Neural cell (in vitro differentiated cells): ENCODE results near the gene ACP2. TPM values are rescaled to one million over a fixed set of nuclear protein-coding genes. Genes with fewer than 3 reads are reported as not detected.

Experiments
- H2AFZ ChIP-seq: fragments of 200-600, 300-800 bp; sonication (generic), shearing (Covaris generic); 2 replicates; pipeline ENCODE4 v1.6.0; 2014; ENCODE audit warnings: low read depth, mild to moderate bottlenecking, antibody characterized with exemption, low read length, moderate library complexity
- H3F3A ChIP-seq: fragments of 200-600 bp; shearing (Covaris generic); 2 replicates; pipeline ENCODE4 v1.6.1; 2016; ENCODE audit warnings: mild to moderate bottlenecking, moderate library complexity, mixed read lengths, antibody characterized with exemption, low read length; ENCODE audit not compliant: insufficient read depth, poor library complexity, severe bottlenecking
- H3K27ac ChIP-seq: fragments of 200-600, 300-800 bp; sonication (generic), shearing (Covaris generic); 2 replicates; pipeline ENCODE4 v1.5.1; 2014; ENCODE audit warnings: mild to moderate bottlenecking, low read length, moderate library complexity
- H3K27me3 ChIP-seq: fragments of 300-800, 200-600 bp; sonication (generic), shearing (Covaris generic); 2 replicates; pipeline ENCODE4 v1.6.0; 2014; ENCODE audit warnings: mild to moderate bottlenecking, low read depth, low read length, moderate library complexity; ENCODE audit not compliant: insufficient read depth
- H3K36me3 ChIP-seq: fragments of 300-800, 200-600 bp; sonication (generic), shearing (Covaris generic); 2 replicates; pipeline ENCODE4 v1.5.1; 2014; ENCODE audit warnings: mild to moderate bottlenecking, antibody characterized with exemption, low read length, moderate library complexity; ENCODE audit not compliant: insufficient read depth
- H3K4me2 ChIP-seq: fragments of 300-800, 200-600 bp; sonication (generic), shearing (Covaris generic); 2 replicates; pipeline ENCODE4 v1.6.0; 2014; ENCODE audit warnings: mild to moderate bottlenecking, low read length
- H3K4me3 ChIP-seq: fragments of 300-800, 200-600 bp; sonication (generic), shearing (Covaris generic); 2 replicates; pipeline ENCODE4 v1.5.1; 2014; ENCODE audit warnings: mild to moderate bottlenecking, low read length, moderate library complexity
- H3K79me2 ChIP-seq: fragments of 200-600 bp; shearing (Covaris generic); replicated peaks from 2 replicates; pipeline ENCODE4 v1.6.0; 2014; ENCODE audit warnings: mild to moderate bottlenecking, low read length, moderate library complexity; ENCODE audit not compliant: insufficient read depth
- H3K9ac ChIP-seq: fragments of 300-800, 200-600 bp; sonication (generic), shearing (Covaris generic); 2 replicates; pipeline ENCODE4 v1.6.1; 2016; ENCODE audit warnings: mild to moderate bottlenecking, low read length, mixed read lengths
- H3K9me2 ChIP-seq: fragments of 200-600 bp; shearing (Covaris generic); 2 replicates; pipeline ENCODE4 v1.6.1; 2016; ENCODE audit warnings: mild to moderate bottlenecking, low read length, mixed read lengths; ENCODE audit not compliant: insufficient read depth
- H3K9me3 ChIP-seq: fragments of 200-600, 300-800 bp; sonication (generic), shearing (Covaris generic); 2 replicates; pipeline ENCODE4 v1.6.1; 2016; ENCODE audit warnings: mild to moderate bottlenecking, mixed run types, low read length, moderate library complexity, mixed read lengths
- H4K20me1 ChIP-seq: fragments of 200-600 bp; shearing (Covaris generic); 2 replicates; pipeline ENCODE4 v1.6.1; 2016; ENCODE audit warnings: mild to moderate bottlenecking, mixed run types; ENCODE audit not compliant: insufficient read depth
- CTCF ChIP-seq: fragments of 450-650 bp; IDR thresholded peaks from 2 replicates; pipeline ENCODE4 v1.5.1; 2014; ENCODE audit warnings: antibody characterized with exemption, mild to moderate bottlenecking, moderate library complexity; ENCODE audit not compliant: poor library complexity, severe bottlenecking
- EP300 ChIP-seq: fragments of 450-650 bp; conservative IDR thresholded peaks from 2 replicates; pipeline ENCODE4 v1.6.1; 2014; ENCODE audit warnings: antibody characterized with exemption, mild to moderate bottlenecking, moderate library complexity; ENCODE audit not compliant: poor library complexity, severe bottlenecking
- EZH2 ChIP-seq: fragments of 200-600, 300-800 bp; shearing (Covaris generic), sonication (generic); IDR thresholded peaks from 2 replicates; pipeline ENCODE4 v1.6.1; 2014; ENCODE audit warnings: antibody characterized with exemption, low read length, borderline replicate concordance, mild to moderate bottlenecking; ENCODE audit not compliant: insufficient read depth, poor library complexity, severe bottlenecking
- MXI1 ChIP-seq: fragments of 450-650 bp; conservative IDR thresholded peaks from 2 replicates; pipeline ENCODE4 v1.6.1; 2014; ENCODE audit warnings: antibody characterized with exemption, mild to moderate bottlenecking; ENCODE audit not compliant: poor library complexity, severe bottlenecking
- POLR2AphosphoS5 ChIP-seq: IDR thresholded peaks from 2 replicates; pipeline ENCODE4 v1.6.1; 2012
- RAD21 ChIP-seq: fragments of 450-650 bp; conservative IDR thresholded peaks from 2 replicates; pipeline ENCODE4 v1.6.1; 2014; ENCODE audit warnings: antibody characterized with exemption, mild to moderate bottlenecking, moderate library complexity
- REST ChIP-seq: IDR thresholded peaks from 2 replicates; pipeline ENCODE4 v1.6.1; 2012; ENCODE audit warnings: borderline replicate concordance
- SMC3 ChIP-seq: fragments of 450-650 bp; conservative IDR thresholded peaks from 2 replicates; pipeline ENCODE4 v1.6.1; 2014; ENCODE audit warnings: antibody characterized with exemption, mild to moderate bottlenecking, moderate library complexity; ENCODE audit not compliant: poor library complexity
- TAF1 ChIP-seq: IDR thresholded peaks from 2 replicates; pipeline ENCODE4 v1.6.1; 2012; ENCODE audit warnings: low read depth
- polyA plus RNA-seq: library from polyadenylated mRNA; depleted of rRNA; stranded (reverse); fragments of >200 nt; gene quantifications from 2 replicates; pipeline ENCODE4 v1.2.3, GENCODE V29; 2014

Gene ACP2
- polyA plus RNA-seq, 1 donor from 2014 or later, result 48.1 TPM

DNA sequence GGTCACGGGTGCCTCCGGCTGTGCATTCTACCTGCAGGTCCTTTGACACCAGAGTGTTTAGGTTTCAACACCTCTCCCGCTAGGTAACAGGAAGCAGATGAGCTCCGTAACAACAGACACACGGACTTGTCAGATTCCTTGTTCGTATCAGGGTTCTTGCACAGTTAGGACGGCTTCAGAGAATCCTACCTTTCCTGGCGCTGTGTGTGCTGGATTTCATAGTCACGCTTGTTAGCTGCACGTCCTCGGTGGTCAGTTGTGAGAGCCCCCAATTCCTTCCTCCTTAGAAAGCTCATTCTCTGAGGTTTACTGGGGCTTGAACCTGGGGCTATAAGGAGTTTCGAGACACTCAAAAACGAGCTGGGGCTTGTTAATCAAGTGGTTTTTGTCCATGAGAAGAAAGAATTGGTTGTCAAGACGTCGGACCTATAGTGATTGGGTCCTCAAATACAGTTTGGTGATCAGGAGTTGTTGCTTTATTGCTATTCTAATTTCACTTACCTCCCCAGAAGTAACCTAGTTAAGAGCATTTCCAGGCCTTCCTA, 33.2 kb downstream of the ACP2 start:
- H3K9me2 ChIP-seq, result no peaks in the 10 kb centered on the region
- no peaks in the 10 kb centered on the region for H3K9me3 ChIP-seq
- peak overlapping the region; percentile 62 for H3K4me2 ChIP-seq
- no peaks in the 10 kb centered on the region for H3K27me3 ChIP-seq
- peak; percentile 36 for TF ChIP-seq TAF1
- TF ChIP-seq EZH2, result no peak
- TF ChIP-seq SMC3, result no peak
- H4K20me1 ChIP-seq, result no peaks in the 10 kb centered on the region
- no peaks in the 10 kb centered on the region for H3K79me2 ChIP-seq
- peak overlapping the region; percentile 93 for H2AFZ ChIP-seq
- peak overlapping the region; percentile 64 for H3K9ac ChIP-seq
- no peaks in the 10 kb centered on the region for H3K36me3 ChIP-seq
- H3F3A ChIP-seq, result no peaks in the 10 kb centered on the region
- peak overlapping the region; percentile 28 for H3K27ac ChIP-seq
- peak overlapping the region; percentile 67 for H3K4me3 ChIP-seq

DNA sequence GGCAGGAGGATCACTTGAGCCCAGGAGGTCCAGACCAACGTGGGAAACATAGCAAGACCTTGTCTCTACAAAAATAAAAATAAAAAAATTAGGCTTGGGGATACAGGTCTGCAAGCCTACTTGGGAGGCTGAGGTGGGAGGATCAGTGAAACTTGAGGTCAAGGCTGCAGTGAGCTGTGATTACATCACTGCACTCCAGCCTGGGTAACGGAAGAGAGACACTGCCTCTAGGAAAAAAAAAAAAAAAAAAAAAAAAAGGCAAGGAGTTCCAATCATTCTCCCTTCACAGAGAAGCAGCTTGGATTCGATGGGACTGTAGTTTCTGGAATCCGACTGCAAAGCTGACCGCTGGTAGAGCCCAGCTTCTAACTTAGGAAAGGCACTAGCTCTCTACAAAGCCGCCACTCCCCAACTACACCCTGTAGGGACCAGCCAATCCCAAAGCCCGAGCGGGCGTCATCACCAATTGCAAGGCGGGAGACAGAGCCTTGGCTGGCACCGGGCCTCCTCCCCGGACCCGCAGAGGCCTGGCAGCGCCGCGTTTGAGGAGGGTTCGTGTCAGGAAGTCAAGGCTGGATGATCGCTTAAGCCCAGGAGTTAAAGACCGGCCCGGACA, 34.6 kb downstream of the ACP2 start:
- H3K9ac ChIP-seq, result peak overlapping the region; percentile 64

More for the DNA sequence above, 34.6 kb downstream of the ACP2 start:
- Histone ChIP-seq H4K20me1 (no peaks in the 10 kb centered on the region), H3K79me2 (no peaks in the 10 kb centered on the region), H3K4me3 (peak overlapping the region; percentile 67), H3K36me3 (no peaks in the 10 kb centered on the region), H2AFZ (no peak overlapping the region), H3K9me3 (no peaks in the 10 kb centered on the region), H3K9me2 (no peaks in the 10 kb centered on the region), H3K4me2 (no peak overlapping the region), H3F3A (no peaks in the 10 kb centered on the region), H3K27ac (no peak overlapping the region), H3K27me3 (no peaks in the 10 kb centered on the region)
- TF ChIP-seq EZH2 (no peak), REST (no peak), SMC3 (no peak), MXI1 (no peak), CTCF (no peak), RAD21 (no peak), TAF1 (no peak), POLR2AphosphoS5 (no peak), EP300 (no peak)
